ENCODE measurements around the gene ULK2. TPM values are rescaled to one million over a fixed set of nuclear protein-coding genes. Genes with fewer than 3 reads are reported as not detected.

The ULK2 gene
- polyA plus RNA-seq, 1 of the 3 experiments (the other 2 are of a cell fraction) = 18.0 TPM

- Histone ChIP-seq H2AFZ (ENCODE audit: low read depth) (no peak overlapping the region), H4K20me1 (ENCODE audit: insufficient read depth) (no peaks in the 10 kb centered on the region), H3K27ac (ENCODE audit: low read depth in 2 of 2, low read length in 1 of 2) (no peak overlapping the region), H3K4me3 (ENCODE audit: low read depth in 2 of 2, low read length in 1 of 2) (no peak overlapping the region), H3K36me3 (replicated peaks in 1 of 2; ENCODE audit: control insufficient read depth in 1 of 2, insufficient read depth in 2 of 2, low read length in 1 of 2) (no peaks in the 10 kb centered on the region), H3K4me2 (no peak overlapping the region), H3K9me2 (no peaks in the 10 kb centered on the region), H3F3A (replicated peaks; ENCODE audit: insufficient read depth) (no peaks in the 10 kb centered on the region), H3K9me3 (no peaks in the 10 kb centered on the region), H3K27me3 (ENCODE audit: insufficient read depth) (no peaks in the 10 kb centered on the region), H3K9ac (no peak overlapping the region), H3K4me1 (ENCODE audit: control insufficient read depth in 1 of 2, insufficient read depth in 2 of 2, low read depth in 1 of 2, low read length in 1 of 2) (peaks cover 0 to 3% of the 10 kb centered on the region in 2 experiments; a peak in 1 of 4 replicates), H3K79me2 (ENCODE audit: insufficient read depth) (no peaks in the 10 kb centered on the region)
- 86% methylated on average over 18 of the region's 26 CpGs for WGBS (ENCODE audit: low lambda C conversion rate)
- POLR2A ChIA-PET = no interaction called here
- no peak for TF ChIP-seq REST (IDR thresholded peaks at IDR 0.05; ENCODE audit: low read depth, low read length)
- no peak for TF ChIP-seq FOXJ3 (CRISPR knock-in tag; IDR thresholded peaks at IDR 0.05)
- DNase-seq = no peak
- CTCF ChIA-PET = interaction anchor here (1.2 kb wide), 1 partner anchor 23 kb away, joined by 3 read pairs; no protein-coding TSS in a partner anchor
Measured at GRCh38 chr17:19739241-19740201, 128.2 kb downstream of the ULK2 start.

GRCh38 chr17:19738757-19739156 lies 129.0 kb downstream of the ULK2 start:
- H3K9me2 ChIP-seq = no peaks in the 10 kb centered on the region
- DNase-seq = no peak
- H3K4me3 ChIP-seq (ENCODE audit: low read depth in 2 of 2, low read length in 1 of 2) = no peak overlapping the region
- H3K36me3 ChIP-seq (replicated peaks in 1 of 2; ENCODE audit: control insufficient read depth in 1 of 2, insufficient read depth in 2 of 2, low read length in 1 of 2) = no peaks in the 10 kb centered on the region
- H2AFZ ChIP-seq (ENCODE audit: low read depth) = no peak overlapping the region
- no peaks in the 10 kb centered on the region for H3K79me2 ChIP-seq (ENCODE audit: insufficient read depth)
- H3K4me1 ChIP-seq (ENCODE audit: control insufficient read depth in 1 of 2, insufficient read depth in 2 of 2, low read depth in 1 of 2, low read length in 1 of 2) = no peaks in the 10 kb centered on the region; a peak in 1 of 4 replicates
- H3K27ac ChIP-seq (ENCODE audit: low read depth in 2 of 2, low read length in 1 of 2) = no peak overlapping the region
- H3K4me2 ChIP-seq = no peak overlapping the region
- ChIA-PET CTCF (interaction anchor here (0.7 to 1.2 kb wide), 2 partner anchors 15 to 24 kb away, joined by 3 read pairs; no protein-coding TSS in a partner anchor), POLR2A (no interaction called here)
- WGBS (ENCODE audit: low lambda C conversion rate) = 98% methylated on average over 7 of the region's 9 CpGs
- no peaks in the 10 kb centered on the region for H3K27me3 ChIP-seq (ENCODE audit: insufficient read depth)
- H3F3A ChIP-seq (replicated peaks; ENCODE audit: insufficient read depth) = no peaks in the 10 kb centered on the region
- H3K9ac ChIP-seq = no peak overlapping the region
- no peaks in the 10 kb centered on the region for H4K20me1 ChIP-seq (ENCODE audit: insufficient read depth)
- no peaks in the 10 kb centered on the region for H3K9me3 ChIP-seq
- no peak for TF ChIP-seq MAX (IDR thresholded peaks at IDR 0.05; ENCODE audit: low read depth)
- TF ChIP-seq ELF1 (IDR thresholded peaks at IDR 0.05) = no peak
- TF ChIP-seq NRF1 (IDR thresholded peaks at IDR 0.05; ENCODE audit: low read depth, low read length) = no peak
- no peak for TF ChIP-seq MEF2A (IDR thresholded peaks at IDR 0.05; ENCODE audit: borderline replicate concordance, low read depth)
- TF ChIP-seq EP300 (IDR thresholded peaks at IDR 0.05; ENCODE audit: borderline replicate concordance in 1 of 2, low read depth in 1 of 2, low read length in 1 of 2) = no peak
- TF ChIP-seq TCF12 (IDR thresholded peaks at IDR 0.05) = no peak
- no peak for TF ChIP-seq REST (IDR thresholded peaks at IDR 0.05; ENCODE audit: low read depth, low read length)
- TF ChIP-seq IRF3 (IDR thresholded peaks at IDR 0.05; ENCODE audit: low read depth, low read length) = no peak
- TF ChIP-seq CTCF (IDR thresholded peaks at IDR 0.05) = no peak
- TF ChIP-seq, protein P1, sequence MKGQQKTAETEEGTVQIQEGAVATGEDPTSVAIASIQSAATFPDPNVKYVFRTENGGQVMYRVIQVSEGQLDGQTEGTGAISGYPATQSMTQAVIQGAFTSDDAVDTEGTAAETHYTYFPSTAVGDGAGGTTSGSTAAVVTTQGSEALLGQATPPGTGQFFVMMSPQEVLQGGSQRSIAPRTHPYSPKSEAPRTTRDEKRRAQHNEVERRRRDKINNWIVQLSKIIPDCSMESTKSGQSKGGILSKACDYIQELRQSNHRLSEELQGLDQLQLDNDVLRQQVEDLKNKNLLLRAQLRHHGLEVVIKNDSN (IDR thresholded peaks at IDR 0.05; ENCODE audit: borderline replicate concordance, low read depth) = no peak
- TF ChIP-seq RXRA (IDR thresholded peaks at IDR 0.05; ENCODE audit: borderline replicate concordance, low read depth) = no peak
- TF ChIP-seq CHD2 (IDR thresholded peaks at IDR 0.05; ENCODE audit: low read length, partially characterized antibody) = no peak

All from SK-N-SH (cell line).